VCaP (cell line): Measurements from ENCODE around the gene TSHZ2.

ENCODE experiments used
- H3K27ac ChIP-seq: fragments of 450-650 bp; 2 replicates; pipeline ENCODE4 v1.5.1; 2017
- CTCF ChIP-seq: fragments of 450-650 bp; conservative IDR thresholded peaks from 2 replicates; pipeline ENCODE4 v1.5.1; 2017; ENCODE audit warnings: mild to moderate bottlenecking, moderate library complexity

The TSHZ2 gene

GRCh38 chr20:53101992-53102760 is 130.0 kb downstream of the TSHZ2 start:
- H3K27ac ChIP-seq = no peak overlapping the region
- no peak for TF ChIP-seq CTCF

GRCh38 chr20:53103124-53103523 is 131.0 kb downstream of the TSHZ2 start:
- no peak for TF ChIP-seq CTCF
- H3K27ac ChIP-seq = no peak overlapping the region

GRCh38 chr20:53104884-53105283 is 132.7 kb downstream of the TSHZ2 start:
- no peak overlapping the region for H3K27ac ChIP-seq
- no peak for TF ChIP-seq CTCF

- H3K27ac ChIP-seq = no peak overlapping the region
- no peak for TF ChIP-seq CTCF
Measured at GRCh38 chr20:53116733-53117132, 144.6 kb downstream of the TSHZ2 start.

GRCh38 chr20:53122853-53123252 is 150.7 kb downstream of the TSHZ2 start:
- no peak for TF ChIP-seq CTCF
- H3K27ac ChIP-seq = no peak overlapping the region

GRCh38 chr20:53124075-53124551 is 152.0 kb downstream of the TSHZ2 start:
- no peak overlapping the region for H3K27ac ChIP-seq
- TF ChIP-seq CTCF = no peak

GRCh38 chr20:53124803-53125202 is 152.6 kb downstream of the TSHZ2 start:
- TF ChIP-seq CTCF = no peak
- no peak overlapping the region for H3K27ac ChIP-seq
